Activated CD4-positive, alpha-beta T cell treated with anti-CD3 and anti-CD28 coated beads, Interleukin-2, amount 50 U/mL, for 1 hour (primary cell): ENCODE measurements around the gene RNF4.
"Not testable (repeated sequence)": the region's sequence is repeated elsewhere in the genome, so short reads cannot be mapped to it uniquely, and the experiment has no call there.

Source experiments
- DNase-seq: peaks from one replicate; pipeline ENCODE4 v3.0.0-alpha.2; 2020

RNF4 gene, protein sequence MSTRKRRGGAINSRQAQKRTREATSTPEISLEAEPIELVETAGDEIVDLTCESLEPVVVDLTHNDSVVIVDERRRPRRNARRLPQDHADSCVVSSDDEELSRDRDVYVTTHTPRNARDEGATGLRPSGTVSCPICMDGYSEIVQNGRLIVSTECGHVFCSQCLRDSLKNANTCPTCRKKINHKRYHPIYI

DNA sequence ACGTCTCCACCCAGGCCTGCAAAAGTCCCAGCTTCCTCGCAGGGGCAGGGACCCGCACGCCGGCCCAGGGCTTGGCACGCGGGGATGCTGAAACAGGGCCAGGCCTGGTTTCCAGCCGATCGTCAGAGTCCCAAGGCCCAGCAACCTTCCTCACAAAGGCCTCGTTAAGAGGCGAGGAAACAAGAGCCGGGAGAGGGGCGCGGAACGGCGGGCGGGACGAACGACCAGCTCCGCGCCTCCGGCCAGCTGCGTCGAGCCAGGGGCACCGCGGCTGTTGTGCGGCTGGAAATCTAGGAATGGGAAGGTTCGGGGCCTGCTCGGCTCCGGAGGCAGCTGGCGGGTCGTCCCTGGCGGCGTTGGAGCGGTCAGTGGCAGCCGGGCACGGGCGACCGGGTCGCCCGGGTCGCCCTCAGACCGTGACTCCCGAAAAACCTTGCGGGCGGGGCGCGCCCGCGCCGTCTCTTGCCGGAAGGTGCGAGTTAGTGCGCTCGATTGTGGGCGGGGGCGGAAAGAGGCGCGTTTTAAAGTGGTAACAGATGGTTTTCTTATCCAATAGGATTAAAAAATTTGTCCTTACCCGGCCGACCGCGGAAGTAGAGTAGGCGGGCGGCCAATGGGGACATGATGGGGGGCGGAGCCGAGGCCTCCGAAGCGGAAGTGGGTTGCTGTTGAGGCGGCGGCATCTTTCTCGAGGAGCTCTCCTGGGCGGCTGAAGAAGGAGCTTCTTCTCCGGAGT, at the start of gene RNF4:
RNF4 (plus strand) TSS at position 651 of the 736 bp plus-strand sequence. CDS start 21,388 bp downstream, outside the sequence.
- peak; percentile 94 for DNase-seq

DNA sequence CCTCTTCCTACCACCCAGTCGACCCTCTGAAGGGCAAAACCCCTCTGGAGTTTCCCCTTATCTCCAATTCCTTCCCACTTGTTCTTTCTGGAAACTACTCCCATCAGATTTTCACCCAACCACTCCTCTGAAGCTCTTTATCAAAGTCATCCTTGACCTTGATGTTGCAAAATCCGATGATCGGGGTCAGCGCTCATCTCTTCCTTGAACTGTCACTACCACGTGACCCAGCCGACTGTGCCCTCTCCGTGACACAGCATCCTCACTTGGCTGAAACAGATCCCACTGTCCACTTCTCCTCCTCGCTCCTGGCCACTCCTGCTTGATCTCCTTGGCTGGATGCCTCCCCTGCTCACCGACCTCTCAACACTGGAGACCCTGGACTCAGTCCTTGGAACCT, 49.1 kb upstream of the RNF4 start:
- DNase-seq, result no peak

DNA sequence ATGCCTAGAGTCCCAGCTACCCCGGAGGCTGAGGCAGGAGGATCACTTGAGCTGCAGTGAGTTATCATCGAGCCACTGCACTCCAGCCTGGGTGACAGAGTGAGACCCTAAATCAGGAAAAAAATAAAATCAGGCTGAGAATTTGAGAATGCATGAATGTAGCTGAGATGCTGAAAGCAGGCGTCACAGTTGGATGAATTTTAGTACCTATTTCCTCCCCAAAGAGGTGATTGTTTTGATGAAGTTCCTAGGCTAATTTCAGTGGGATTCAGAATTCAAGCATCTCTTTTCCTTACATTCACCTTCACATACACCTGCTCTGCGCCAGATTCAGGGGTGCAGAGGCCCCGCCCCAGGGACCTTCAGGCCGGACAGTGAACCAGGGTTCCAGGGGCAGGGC, 47.0 kb upstream of the RNF4 start:
- no peak for DNase-seq

DNA sequence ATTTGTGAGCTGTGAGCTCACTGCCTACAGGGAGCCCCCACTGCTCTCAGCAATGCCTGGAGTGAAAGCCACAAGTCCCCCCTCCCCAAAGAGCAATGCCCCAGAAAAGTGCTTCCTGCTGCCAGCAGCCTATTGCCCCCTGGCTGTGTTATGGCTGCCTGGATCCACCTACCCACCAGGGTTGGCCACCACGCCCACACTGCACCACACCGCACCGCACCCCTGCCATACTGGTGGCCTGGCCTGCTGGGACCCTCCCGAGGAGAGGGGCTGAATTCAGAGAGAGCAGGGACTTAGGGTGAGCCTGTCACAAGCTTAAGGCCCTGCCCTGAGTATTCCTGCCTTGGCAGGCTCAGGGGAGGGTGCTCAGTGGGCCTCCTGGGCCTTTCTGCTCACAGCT, 45.8 kb upstream of the RNF4 start:
- DNase-seq, result no peak

DNA sequence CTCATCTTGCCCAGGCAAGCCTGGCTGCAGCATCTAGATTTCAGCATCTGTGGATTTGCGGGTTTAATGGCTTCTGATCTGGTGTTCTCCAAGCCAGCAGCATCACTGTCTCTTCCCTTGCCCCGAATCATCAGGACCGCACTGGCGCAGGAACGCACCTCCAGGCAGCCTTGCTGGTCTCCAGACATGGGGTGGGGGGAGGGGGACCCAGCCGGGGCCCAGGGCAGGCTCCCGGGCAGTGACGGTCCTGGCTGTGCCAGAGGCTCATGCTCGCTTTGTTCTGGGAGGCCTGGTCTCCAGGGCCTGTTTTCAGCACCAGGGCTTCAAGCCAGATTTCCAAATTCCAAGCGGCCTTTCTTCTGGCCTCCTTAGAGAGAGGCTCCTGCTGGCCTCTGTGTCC, 45.2 kb upstream of the RNF4 start:
- DNase-seq, result no peak

DNA sequence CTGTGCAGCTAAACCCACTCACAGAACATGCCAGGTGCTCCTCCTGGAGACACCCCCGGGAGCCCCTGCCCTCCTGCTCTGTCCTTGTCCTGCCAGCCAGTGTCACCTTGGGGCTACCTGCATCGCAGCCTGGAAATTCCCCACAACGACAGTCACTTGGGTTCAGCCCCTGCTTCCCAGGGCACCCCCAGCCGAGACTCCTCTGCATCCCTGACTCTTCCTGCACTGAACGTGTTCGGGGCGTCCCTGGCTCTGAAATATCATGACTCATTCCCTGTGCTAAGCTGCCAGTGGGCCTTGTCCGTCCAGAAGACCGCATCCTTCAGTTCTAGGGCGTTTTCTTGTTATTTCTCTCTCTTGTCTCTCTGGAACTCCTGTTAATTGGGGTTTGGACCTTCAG, 44.3 kb upstream of the RNF4 start:
- DNase-seq, result no peak

DNA sequence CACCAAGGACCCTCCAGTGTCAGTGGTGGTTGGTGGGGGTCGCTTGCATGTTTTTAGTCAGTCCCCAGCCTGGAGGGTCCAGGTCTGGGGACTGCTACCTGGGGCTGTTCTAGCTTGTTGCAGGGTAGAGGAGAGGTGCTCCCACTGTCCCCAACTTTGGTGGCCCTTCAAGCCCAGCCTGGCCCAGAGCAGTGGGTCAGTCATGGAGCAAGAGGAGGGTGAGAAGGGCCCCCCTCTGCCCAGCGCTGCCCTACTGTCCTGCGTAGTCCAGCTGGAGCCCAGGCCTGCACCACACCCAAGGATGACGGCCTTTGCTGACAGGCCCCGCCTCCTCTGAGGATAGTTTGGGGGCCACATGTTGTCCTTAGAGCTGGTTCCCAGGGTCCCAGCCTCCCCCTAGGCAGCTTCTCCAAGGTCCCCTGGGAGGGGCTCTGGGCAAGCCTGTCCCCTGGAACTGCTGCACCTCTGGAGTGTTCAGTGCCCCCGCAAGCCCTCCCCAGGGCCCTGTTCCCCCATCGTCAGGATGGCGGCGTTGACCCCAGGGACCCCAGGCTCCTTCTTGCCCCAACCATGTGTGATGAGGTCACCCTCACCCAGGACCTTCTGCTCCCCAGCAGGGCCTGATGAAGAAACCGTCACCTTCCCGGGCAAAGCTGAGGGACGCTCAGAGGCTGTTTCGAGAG, 43.4 kb upstream of the RNF4 start:
- no peak for DNase-seq

DNA sequence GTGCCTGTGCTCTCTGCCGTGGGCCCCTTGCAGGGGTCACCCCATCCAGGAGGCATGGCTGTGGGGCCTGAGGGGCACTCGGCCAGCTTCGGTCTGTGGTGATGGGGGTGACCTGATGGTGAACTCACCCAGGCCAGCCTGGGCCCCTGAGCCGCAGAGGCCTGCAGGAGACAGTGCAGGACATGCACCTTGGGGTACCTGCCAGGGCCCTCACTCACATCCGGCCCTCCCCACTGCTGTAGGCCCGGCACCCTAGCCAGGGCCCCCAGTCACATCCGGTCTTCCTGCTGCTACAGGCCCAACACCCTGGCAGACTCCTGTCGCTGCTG, 42.9 kb upstream of the RNF4 start:
- no peak for DNase-seq

DNA sequence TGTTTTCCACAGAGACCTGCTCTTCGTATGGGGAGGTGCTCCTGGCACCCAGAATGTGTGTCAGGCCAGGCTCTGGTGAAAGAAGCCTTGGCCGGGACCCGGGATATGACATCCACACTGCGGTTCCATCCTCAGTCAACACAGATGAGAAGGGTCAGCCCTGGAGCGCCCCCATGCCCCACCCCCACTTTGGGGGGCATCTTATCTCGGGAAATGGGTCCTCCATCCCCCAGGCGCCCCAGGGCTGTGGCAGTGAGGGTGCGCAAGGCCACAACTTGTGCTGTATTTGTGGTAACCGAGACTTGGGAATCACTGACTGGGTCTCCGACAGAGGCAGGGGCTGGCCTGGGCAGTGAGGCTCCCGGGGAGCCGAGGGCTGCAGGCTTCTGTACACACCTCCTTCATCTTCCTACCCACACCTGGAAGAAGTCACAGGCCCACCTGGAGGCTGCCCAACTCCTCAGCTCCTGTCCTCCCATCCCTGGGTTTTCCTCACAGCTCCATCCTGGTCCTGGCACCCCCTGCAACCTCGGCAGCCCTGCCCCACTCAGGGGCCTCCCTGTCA, 42.1 kb upstream of the RNF4 start:
- no peak for DNase-seq

DNA sequence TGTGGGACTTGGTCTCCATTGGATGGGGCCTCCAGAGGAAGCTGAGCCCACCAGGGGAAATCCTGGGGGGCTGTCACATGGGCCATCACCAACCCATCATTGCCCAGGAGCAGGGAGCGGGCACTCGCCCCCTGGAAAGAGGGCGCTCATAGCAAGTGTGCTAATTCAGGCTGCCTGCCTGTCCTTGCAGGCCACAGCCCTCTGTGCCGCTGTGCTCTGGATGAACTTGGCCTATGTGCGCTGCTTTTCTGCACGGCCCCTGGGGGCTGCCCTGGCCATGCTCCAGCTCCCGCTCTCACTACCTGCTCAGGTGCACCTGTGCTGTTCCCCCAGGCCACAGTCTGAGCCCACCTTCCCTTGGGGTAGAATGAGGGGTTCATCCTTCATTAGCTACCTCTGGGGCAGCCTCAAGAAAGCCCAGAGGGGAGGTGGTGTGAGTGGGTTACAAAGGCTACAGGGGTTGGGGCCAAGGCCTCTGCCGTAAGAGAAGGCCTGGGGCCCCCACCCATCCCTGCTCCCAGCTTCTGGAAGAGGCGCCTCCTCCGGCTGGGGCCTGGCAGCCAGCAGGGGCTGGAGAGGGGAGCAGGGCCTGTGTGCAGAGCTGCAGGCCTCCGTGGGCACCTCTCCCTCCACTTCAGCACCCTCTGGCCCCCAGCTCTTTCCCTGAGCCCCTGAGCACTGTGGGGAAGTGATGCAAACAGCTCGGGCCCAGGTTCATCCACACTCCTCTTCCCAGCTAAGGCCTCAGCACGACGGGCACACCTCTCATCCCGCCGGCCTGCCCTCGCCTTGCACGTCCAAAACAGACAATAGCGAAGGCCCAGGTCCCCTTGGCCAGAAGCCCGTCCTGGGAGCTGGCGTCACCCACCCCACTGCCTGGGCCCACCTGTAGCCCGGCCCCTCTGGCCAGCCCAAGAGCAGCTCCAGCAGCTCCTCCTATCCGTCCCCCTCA, 41.2 kb upstream of the RNF4 start:
- no peak for DNase-seq

DNA sequence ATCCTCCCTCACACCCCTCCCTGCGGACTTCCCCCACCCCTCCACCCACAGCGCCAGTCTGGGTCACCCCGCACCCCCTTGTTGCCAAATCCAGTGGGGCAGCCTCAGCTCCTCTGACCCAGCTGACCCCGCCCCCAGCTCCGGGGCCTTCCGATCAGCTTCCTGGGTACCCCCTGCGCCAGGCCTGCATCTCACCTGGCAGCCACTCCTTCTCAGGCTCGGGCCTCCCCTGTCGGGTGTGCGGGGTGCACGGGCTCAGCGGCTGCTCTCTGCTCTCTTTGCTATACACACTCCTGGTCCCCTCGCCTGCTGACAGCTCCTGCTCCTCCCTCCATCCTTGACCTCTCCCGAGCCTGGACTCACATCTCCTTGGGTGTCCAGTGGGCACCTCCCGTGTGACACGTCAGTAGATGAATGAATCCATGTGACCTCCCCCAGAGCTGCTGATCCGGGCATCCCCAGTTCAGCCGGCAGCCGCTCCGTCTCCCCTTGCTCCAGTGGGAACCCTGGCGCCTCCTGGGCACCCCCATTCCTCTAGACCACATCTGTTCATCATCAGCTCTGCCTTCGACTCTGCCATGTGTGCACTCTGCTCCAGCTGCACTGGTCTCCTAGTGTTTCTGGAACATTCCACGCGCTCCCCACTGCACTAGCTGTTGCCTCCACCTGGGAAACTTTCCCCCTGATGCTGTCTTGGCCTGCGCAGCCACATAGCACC, 40.3 kb upstream of the RNF4 start:
- DNase-seq, result no peak

DNA sequence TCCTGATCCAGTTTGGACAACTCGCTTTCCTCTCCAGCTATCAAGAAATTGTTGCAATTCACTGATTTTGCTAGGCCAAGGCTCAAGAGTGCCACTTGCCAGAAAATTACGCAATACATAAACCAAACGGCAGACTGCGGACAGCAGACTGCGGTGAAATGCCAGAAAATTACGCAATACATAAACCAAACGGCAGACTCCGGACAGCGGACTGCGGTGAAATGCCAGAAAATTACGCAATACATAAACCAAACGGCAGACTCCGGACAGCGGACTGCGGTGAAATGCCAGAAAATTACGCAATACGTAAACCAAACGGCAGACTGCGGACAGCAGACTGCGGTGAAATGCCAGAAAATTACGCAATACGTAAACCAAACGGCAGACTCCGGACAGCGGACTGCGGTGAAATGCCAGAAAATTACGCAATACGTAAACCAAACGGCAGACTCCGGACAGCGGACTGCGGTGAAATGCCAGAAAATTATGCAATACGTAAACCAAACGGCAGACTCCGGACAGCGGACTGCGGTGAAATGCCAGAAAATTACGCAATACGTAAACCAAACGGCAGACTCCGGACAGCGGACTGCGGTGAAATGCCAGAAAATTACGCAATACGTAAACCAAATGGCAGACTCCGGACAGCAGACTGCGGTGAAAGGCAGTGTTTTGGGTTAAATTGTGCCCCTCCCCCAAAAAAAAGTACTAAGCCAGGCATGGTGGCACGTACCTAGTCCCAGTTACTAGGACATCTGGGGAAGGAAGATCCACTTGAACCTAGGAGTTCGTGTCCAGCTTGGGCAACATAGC, 38.8 kb upstream of the RNF4 start:
- DNase-seq, result not testable (repeated sequence)

DNA sequence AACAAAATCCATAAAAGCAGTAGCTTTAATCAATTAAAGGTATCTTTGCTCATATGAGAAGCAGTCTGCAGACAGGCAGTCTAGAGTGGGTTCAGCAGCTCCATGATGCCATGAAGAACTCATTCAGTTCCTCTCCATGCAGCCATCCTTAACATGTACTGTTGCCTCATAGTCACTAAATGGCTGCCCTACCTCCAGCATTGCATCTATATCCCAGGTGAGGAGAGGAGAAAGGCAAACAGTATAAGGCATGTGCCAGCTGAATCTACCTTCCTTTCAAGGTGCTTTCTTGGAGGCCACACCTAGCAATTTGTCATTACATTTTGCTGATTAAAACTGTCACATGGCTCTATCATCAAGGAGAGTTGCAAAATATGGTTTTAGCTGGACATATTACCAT, 36.9 kb upstream of the RNF4 start:
- no peak for DNase-seq

DNA sequence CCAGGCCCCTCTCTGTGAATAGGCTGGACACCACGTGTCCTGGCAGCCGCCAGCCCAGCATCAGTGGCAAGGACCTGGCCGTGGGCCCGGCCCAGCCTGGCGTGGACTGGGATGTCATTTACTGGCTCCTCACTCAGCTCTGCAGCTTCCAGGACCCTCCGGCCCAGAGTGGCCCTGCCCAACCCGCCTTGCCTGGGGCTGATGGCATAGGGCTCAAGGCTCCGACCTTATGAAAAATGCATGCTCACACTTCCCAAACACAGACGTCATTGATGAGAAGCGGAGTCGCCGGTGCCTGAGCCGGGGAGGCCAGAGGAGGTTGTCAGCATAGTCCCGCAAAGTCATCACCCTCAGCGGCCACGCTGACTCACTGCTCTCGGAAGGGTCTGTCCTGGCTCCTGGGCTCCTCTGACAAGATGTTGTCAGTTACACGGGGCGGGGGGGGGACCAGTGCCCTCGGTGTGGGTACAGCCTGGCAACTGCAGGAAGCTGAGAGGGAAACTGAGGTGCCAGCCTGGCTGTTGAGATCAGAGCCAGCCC, 35.8 kb upstream of the RNF4 start:
- no peak for DNase-seq

DNA sequence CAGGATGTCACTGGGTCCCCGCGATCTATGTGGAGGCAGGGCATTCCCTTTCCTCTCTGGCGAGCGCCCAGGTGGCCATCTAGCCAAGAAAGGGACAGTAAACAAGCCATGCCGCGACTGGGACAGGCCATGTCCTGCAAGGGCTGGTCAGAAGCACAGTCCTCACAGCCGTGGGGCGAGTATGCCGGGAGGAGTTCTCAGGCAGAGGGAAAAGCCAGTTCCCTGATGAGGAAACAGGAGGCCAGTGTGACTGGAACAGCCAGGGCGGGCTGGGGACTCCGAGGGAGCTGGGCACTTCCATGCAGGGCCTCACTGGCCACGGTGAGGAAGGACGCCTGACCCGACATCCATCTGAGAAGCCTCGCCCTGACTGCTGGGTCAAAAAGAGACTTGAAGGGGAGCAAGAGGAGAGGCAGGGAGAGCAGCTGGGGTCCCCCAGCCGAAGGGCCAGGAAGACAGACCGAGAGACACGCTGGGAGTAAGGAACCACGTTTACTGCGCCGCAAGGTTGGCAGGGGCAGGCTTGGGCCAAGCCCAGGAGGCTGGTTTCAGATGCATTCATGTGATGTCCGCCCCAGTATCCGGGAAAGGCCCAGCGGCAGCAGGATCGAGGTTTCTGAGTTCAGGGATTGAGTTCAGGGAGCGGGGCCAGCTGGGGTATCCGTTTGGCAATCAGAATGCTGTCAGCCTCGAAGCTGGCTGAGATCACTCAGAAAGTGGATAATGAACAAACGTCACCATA, 35.1 kb upstream of the RNF4 start:
- no peak for DNase-seq

DNA sequence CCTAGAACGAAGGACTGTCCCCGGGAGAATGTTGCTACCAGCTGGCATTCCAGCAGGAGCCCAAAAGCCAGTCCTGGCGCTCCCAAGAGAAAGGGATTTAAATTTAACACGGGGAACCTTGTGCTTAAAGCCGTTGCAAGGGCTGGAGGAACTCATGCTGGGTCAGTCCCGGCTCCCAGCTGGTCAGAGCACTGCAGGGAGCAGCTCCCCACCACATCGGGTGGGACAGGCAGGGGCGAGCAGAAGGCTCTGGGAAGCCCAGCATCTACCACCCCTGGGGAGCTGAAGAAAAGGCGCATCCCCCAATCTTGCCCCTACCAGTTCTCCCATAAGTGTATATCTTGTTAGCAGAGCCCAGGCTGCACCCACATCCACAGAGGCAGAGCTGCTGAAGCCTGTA, 34.5 kb upstream of the RNF4 start:
- DNase-seq, result no peak

DNA sequence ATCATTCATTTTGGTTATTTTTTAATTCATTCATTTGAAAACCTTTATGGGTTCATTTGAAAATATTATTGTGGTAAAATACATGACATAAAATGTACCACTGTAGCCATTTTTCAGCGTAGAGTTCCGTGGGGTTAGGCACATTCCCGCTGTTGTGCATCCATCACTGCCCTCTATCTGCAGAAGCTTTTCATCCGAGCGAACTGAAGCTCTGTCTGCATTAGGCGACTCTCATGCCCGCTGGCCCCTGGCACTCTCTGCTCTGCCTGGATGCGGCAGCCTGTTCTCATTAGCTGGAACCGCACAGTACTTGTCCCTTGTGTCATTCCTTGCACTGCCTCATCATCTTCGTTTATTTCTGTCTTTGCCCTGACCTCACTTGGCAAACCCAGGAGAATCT, 32.6 kb upstream of the RNF4 start:
- DNase-seq, result no peak

DNA sequence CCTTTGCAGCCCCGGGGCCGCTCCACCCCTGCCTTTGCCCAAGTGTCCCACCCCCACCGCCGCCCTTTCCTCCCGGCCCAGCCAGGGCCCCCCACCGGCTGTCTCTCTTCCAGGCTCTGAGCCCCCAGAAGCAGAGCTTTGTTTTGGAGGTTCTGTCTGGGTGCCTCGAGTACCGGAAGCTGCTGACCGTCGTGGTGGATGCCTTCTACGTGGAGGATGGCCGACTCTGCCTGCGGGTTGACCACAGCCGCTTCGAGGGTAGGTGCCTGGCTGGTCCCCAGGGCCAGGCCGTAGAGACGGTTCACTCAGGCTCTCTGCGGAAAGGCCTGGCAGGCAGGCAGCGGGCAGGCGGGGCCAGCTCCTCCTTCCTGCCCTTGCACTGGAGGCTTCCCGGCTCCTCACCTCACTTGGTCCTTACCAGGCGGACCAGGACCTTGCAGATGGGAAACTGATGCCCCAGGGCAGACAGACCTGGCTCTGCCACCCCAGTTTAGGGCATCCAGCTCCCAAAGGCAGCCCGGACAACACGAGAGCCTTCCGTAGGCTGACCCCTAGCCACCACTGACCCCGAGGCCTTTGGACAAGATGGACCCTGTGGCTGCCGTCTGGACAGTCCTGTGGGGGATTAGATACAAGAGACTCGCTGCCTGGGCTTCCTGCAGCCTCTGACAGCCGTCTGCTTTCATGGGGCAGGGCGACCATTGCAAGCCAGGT, 32.0 kb upstream of the RNF4 start:
- DNase-seq, result no peak

DNA sequence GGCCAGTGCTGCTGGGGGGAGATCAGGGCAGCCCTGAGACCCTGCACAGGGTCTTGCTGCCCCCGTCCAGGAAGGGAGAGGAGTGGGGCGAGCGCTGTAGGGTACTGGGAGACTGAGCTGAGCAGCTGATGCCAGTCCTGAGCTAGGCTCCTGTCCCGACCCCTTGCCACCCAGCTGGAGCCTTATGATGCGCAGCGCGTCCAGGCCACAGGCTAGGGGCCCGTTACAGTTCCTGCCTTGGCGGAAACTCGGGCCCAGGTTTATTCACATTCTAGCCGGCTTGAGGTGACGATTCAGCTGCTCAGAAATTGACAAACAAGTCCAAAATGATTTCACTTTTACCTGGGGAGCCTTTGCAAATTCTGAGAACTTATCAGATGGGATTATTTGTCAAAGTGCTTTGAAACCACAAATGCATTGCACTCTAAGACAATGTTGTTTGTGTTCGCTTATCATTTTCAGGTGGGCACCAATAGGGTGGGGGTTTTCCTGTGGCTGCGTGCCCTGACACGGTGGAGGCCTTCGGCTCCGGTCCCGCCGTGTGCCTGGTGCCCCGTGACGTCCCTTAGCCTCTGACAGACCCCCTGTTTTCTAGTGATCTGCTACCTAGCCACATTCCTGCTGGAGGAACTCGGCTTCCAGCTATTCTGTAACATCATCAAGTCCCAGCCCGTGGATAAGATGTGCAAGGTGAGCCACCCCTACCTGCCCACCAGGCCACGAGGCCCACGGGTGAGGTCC, 31.3 kb upstream of the RNF4 start:
- no peak for DNase-seq
